Natural killer cell (primary cell): ENCODE results near the gene GNRHR. TPM values are rescaled to one million over a fixed set of nuclear protein-coding genes. Genes with fewer than 3 reads are reported as not detected.
"Not testable (repeated sequence)": the region's sequence is repeated elsewhere in the genome, so short reads cannot be mapped to it uniquely, and the experiment has no call there.

Source experiments
- ATAC-seq, 3 donors: fragments of 150-1000 bp in 2 of 3; fragments of 200-7000 bp in 1 of 3; cut with Tn5 transposase; 1 replicate in 1 of 3; 2 replicates in 2 of 3; pipeline ENCODE4 v1.10.0; 2021; ENCODE audit warnings: mild to moderate bottlenecking in 2 of 3, moderate library complexity in 2 of 3
- DNase-seq, 2 donors: peaks; one replicate each; pipeline versions ENCODE4 v3.0.0 to v3.0.0-alpha.2; 2013 to 2021; ENCODE audit warnings: mixed read lengths in 1 of 2
- H3K27ac ChIP-seq: one replicate; pipeline ENCODE4 v1.5.1; 2013; ENCODE audit warnings: mild to moderate bottlenecking, low read length
- H3K27me3 ChIP-seq: one replicate; pipeline ENCODE4 v1.6.1; 2013; ENCODE audit warnings: low read length; ENCODE audit not compliant: control insufficient read depth, insufficient read depth
- H3K36me3 ChIP-seq: one replicate; pipeline ENCODE4 v1.6.1; 2013; ENCODE audit warnings: low read length; ENCODE audit not compliant: control insufficient read depth, insufficient read depth
- H3K4me1 ChIP-seq: one replicate; pipeline ENCODE4 v1.6.1; 2013; ENCODE audit warnings: low read length; ENCODE audit not compliant: control insufficient read depth, insufficient read depth
- H3K4me3 ChIP-seq: one replicate; pipeline ENCODE4 v1.5.1; 2013; ENCODE audit warnings: low read length
- H3K9me3 ChIP-seq: one replicate; pipeline ENCODE4 v1.6.1; 2013; ENCODE audit warnings: low read length; ENCODE audit not compliant: control insufficient read depth, insufficient read depth
- H3K27ac Mint-ChIP-seq, 2 donors: one replicate each; pipeline ENCODE4 v1.8.0; 2022; ENCODE audit warnings: mild to moderate bottlenecking in 2 of 2, mixed read lengths in 2 of 2, moderate library complexity in 1 of 2
- H3K27me3 Mint-ChIP-seq, 2 donors: one replicate each; pipeline ENCODE4 v1.8.0; 2022; ENCODE audit warnings: low read depth in 2 of 2, mixed read lengths in 2 of 2
- H3K36me3 Mint-ChIP-seq: one replicate; pipeline ENCODE4 v1.8.0; 2022; ENCODE audit warnings: mixed read lengths
- H3K4me1 Mint-ChIP-seq, 2 donors: one replicate each; pipeline ENCODE4 v1.8.0; 2022; ENCODE audit warnings: mixed read lengths in 2 of 2
- H3K4me3 Mint-ChIP-seq: one replicate; pipeline ENCODE4 v1.8.0; 2022; ENCODE audit warnings: mild to moderate bottlenecking, moderate library complexity, mixed read lengths
- H3K9me3 Mint-ChIP-seq, 2 donors: one replicate each; pipeline ENCODE4 v1.8.0; 2022; ENCODE audit warnings: mixed read lengths in 2 of 2
- WGBS: methylation state at CpG from one replicate; pipeline ENCODE4 v1.1.7; 2013; ENCODE audit warnings: missing lambda C conversion rate; ENCODE audit not compliant: insufficient coverage; 5-methylcytosine and 5-hydroxymethylcytosine counted together
- intact Hi-C: fragments of 100-400 bp; cut with micrococcal nuclease; formaldehyde crosslinking; loops from one replicate; pipeline ENCODE4 v1.14.2; 2022
- total RNA-seq, 4 donors: library from RNA; stranded (reverse); fragments of 120-200 nt in 1 of 4; gene quantifications; one replicate each; pipeline versions ENCODE4 v1.2.3 to v1.2.4, GENCODE V29; 2013 to 2022
- TF ChIP-seq, protein P1 (sequence below): fragments of 200-600 bp; IDR thresholded peaks from one replicate; pipeline ENCODE4 v1.8.0; 2022; ENCODE audit warnings: antibody characterized with exemption

The GNRHR gene
- total RNA-seq, 3 donors from 2014 or later (not counting 1 experiment from before 2014, with no cell fraction given) = not detected

DNA sequence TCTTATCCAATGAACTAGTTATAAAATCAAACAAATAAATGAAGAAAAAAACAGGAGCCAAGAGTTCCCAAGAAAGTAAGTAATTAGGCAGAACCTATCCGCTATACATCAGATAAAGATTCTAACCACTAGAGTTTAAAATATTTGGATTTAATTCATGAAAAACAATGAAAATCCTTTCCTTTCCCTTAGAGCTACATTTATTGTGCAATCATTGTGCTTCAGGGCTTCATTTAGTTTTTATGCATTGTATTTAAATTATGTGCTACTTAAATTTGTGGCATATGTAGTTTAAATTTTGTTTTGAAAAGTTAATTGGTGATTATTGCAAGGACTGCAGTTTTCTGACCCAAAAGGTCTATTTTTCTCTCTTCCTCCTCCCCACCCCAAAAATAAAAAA lies 17.9 kb downstream of the GNRHR start:
- no peak overlapping the region for H3K4me3 Mint-ChIP-seq
- TF ChIP-seq, protein P1, sequence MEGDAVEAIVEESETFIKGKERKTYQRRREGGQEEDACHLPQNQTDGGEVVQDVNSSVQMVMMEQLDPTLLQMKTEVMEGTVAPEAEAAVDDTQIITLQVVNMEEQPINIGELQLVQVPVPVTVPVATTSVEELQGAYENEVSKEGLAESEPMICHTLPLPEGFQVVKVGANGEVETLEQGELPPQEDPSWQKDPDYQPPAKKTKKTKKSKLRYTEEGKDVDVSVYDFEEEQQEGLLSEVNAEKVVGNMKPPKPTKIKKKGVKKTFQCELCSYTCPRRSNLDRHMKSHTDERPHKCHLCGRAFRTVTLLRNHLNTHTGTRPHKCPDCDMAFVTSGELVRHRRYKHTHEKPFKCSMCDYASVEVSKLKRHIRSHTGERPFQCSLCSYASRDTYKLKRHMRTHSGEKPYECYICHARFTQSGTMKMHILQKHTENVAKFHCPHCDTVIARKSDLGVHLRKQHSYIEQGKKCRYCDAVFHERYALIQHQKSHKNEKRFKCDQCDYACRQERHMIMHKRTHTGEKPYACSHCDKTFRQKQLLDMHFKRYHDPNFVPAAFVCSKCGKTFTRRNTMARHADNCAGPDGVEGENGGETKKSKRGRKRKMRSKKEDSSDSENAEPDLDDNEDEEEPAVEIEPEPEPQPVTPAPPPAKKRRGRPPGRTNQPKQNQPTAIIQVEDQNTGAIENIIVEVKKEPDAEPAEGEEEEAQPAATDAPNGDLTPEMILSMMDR = no peak
- no peak for DNase-seq

GRCh38 chr4:67735325-67735724 lies 18.9 kb downstream of the GNRHR start:
- Histone ChIP-seq H3K36me3 (no peaks in the 10 kb centered on the region), H3K9me3 (no peaks in the 10 kb centered on the region), H3K4me3 (no peak overlapping the region), H3K4me1 (no peaks in the 10 kb centered on the region), H3K27ac (no peak overlapping the region), H3K27me3 (no peaks in the 10 kb centered on the region)
- Mint-ChIP-seq H3K27ac (no peak overlapping the region), H3K27me3 (no peaks in the 10 kb centered on the region), H3K4me1 (peaks cover 0 to 5% of the 10 kb centered on the region in 2 donors), H3K9me3 (no peaks in the 10 kb centered on the region), H3K4me3 (no peak overlapping the region), H3K36me3 (no peaks in the 10 kb centered on the region)
- intact Hi-C loops = no loop called here
- TF ChIP-seq, protein P1 = no peak
- DNase-seq (no peak), ATAC-seq (no peak)

More for the DNA sequence above, 17.9 kb downstream of the GNRHR start:
- H3K9me3 ChIP-seq = no peaks in the 10 kb centered on the region
- no peak overlapping the region for H3K4me3 ChIP-seq
- H3K4me1 ChIP-seq = no peaks in the 10 kb centered on the region
- no peak overlapping the region for H3K27ac ChIP-seq
- Mint-ChIP-seq H3K36me3 (no peaks in the 10 kb centered on the region), H3K4me1 (peaks cover 0 to 5% of the 10 kb centered on the region in 2 donors), H3K9me3 (no peaks in the 10 kb centered on the region), H3K27ac (no peak overlapping the region), H3K27me3 (no peaks in the 10 kb centered on the region)
- WGBS = no CpG with 5 or more reads among the region's 1 CpG
- H3K36me3 ChIP-seq = no peaks in the 10 kb centered on the region
- intact Hi-C loops = no loop called here
- no peaks in the 10 kb centered on the region for H3K27me3 ChIP-seq
- ATAC-seq = no peak

DNA sequence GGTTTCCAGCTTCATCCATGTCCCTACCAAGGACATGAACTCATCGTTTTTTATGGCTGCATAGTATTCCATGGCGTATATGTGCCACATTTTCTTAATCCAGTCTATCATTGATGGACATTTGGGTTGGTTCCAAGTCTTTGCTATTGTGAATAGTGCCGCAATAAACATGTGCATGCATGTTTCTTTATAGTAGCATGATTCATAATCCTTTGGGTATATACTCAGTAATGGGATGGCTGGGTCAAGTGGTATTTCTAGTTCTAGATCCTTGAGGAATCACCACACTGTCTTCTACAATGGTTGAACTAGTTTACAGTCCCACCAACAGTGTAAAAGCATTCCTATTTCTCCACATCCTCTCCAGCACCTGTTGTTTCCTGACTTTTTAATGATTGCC lies 23.7 kb downstream of the GNRHR start:
- H3K27ac Mint-ChIP-seq, ATAC-seq, H3K36me3 Mint-ChIP-seq, H3K9me3 ChIP-seq, DNase-seq, H3K27me3 ChIP-seq, H3K27ac ChIP-seq, intact Hi-C loops, H3K9me3 Mint-ChIP-seq, H3K4me1 ChIP-seq, H3K27me3 Mint-ChIP-seq, H3K4me3 ChIP-seq, H3K36me3 ChIP-seq, H3K4me3 Mint-ChIP-seq, H3K4me1 Mint-ChIP-seq: not testable (repeated sequence)
- WGBS = 100% methylated on average over 1 of the region's 3 CpGs

GRCh38 chr4:67727124-67727850 lies 26.9 kb downstream of the GNRHR start:
- Mint-ChIP-seq H3K9me3 (no peaks in the 10 kb centered on the region), H3K36me3 (no peaks in the 10 kb centered on the region), H3K4me3 (no peak overlapping the region), H3K27me3 (no peaks in the 10 kb centered on the region), H3K4me1 (peaks cover 0 to 7% of the 10 kb centered on the region in 2 donors), H3K27ac (no peak overlapping the region)
- Histone ChIP-seq H3K4me3 (no peak overlapping the region), H3K36me3 (no peaks in the 10 kb centered on the region), H3K9me3 (no peaks in the 10 kb centered on the region), H3K27ac (no peak overlapping the region), H3K4me1 (no peaks in the 10 kb centered on the region), H3K27me3 (no peaks in the 10 kb centered on the region)
- intact Hi-C loops = no loop called here
- DNase-seq (no peak), ATAC-seq (no peak)
- WGBS = 76% methylated on average over 4 of the region's 4 CpGs
- TF ChIP-seq, protein P1 = no peak
